Measurements from ENCODE around the gene HUWE1.
"Not testable (repeated sequence)": the region's sequence is repeated elsewhere in the genome, so short reads cannot be mapped to it uniquely, and the experiment has no call there.

Gene HUWE1

DNA sequence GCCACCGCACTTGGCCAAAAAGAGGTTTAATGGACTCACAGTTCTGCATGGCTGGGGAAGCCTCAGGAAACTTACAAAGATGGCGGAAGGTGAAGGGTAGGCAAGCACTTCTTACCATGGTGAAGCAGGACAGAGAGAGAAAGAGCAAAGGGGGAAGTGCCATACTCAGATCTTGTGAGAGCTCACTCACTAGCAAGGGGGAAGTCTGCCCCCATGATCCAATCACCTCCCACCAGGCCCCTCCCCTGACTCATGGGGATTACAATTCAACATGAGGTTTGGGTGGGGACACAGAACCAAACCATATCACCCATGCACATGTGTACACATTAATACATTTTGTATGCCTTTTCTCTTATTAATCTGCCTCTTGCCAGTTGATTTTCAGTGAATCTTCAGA lies 175.2 kb downstream of the HUWE1 start:
- Histone ChIP-seq H3K4me2 (ENCODE audit: low read length) (no peak overlapping the region), H3K9me2 (ENCODE audit: low read depth, low read length) (no peaks in the 10 kb centered on the region), H3K79me2 (ENCODE audit: insufficient read depth, low read length) (no peaks in the 10 kb centered on the region), H3K9ac (ENCODE audit: low read length) (no peak overlapping the region), H2AFZ (ENCODE audit: low read length) (no peak overlapping the region), H3K4me1 (ENCODE audit: insufficient read depth, low read length, severe bottlenecking) (no peaks in the 10 kb centered on the region), H3K27ac (ENCODE audit: low read depth, low read length, poor library complexity, severe bottlenecking) (no peak overlapping the region), H3K9me3 (ENCODE audit: low read length) (no peaks in the 10 kb centered on the region), H4K20me1 (ENCODE audit: insufficient read depth, low read length) (no peaks in the 10 kb centered on the region), H3K36me3 (ENCODE audit: insufficient read depth, low read length) (no peaks in the 10 kb centered on the region), H3F3A (ENCODE audit: insufficient read depth, low read length) (no peaks in the 10 kb centered on the region), H3K27me3 (ENCODE audit: insufficient read depth, low read length) (no peaks in the 10 kb centered on the region), H3K4me3 (ENCODE audit: low read depth, low read length, poor library complexity, severe bottlenecking) (no peak overlapping the region)
- no peak for TF ChIP-seq EZH2 (IDR thresholded peaks at IDR 0.05; ENCODE audit: borderline replicate concordance, low read length)
- TF ChIP-seq, protein P1, sequence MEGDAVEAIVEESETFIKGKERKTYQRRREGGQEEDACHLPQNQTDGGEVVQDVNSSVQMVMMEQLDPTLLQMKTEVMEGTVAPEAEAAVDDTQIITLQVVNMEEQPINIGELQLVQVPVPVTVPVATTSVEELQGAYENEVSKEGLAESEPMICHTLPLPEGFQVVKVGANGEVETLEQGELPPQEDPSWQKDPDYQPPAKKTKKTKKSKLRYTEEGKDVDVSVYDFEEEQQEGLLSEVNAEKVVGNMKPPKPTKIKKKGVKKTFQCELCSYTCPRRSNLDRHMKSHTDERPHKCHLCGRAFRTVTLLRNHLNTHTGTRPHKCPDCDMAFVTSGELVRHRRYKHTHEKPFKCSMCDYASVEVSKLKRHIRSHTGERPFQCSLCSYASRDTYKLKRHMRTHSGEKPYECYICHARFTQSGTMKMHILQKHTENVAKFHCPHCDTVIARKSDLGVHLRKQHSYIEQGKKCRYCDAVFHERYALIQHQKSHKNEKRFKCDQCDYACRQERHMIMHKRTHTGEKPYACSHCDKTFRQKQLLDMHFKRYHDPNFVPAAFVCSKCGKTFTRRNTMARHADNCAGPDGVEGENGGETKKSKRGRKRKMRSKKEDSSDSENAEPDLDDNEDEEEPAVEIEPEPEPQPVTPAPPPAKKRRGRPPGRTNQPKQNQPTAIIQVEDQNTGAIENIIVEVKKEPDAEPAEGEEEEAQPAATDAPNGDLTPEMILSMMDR (IDR thresholded peaks at IDR 0.05; ENCODE audit: low read length), result no peak

DNA sequence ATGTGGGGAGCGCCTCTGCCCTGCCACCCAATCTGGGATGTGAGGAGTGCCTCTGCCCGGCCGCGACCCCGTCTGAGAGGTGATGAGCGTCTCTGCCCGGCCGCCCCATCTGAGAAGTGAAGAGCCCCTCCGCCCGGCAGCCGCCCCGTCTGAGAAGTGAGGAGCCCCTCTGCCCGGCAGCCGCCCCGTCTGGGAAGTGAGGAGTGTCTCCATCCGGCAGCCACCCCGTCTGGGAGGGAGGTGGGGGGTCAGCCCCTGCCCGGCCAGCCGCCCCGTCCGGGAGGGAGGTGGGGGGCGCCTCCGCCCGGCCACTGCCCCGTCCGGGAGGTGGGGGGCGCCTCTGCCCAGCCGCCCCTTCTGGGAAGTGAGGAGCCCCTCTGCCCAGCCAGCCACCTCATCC lies 182.5 kb downstream of the HUWE1 start:
- H3K4me1 ChIP-seq (ENCODE audit: insufficient read depth, low read length, severe bottlenecking); H4K20me1 ChIP-seq (ENCODE audit: insufficient read depth, low read length); H3K4me2 ChIP-seq (ENCODE audit: low read length); H3K27ac ChIP-seq (ENCODE audit: low read depth, low read length, poor library complexity, severe bottlenecking); H3K79me2 ChIP-seq (ENCODE audit: insufficient read depth, low read length); H2AFZ ChIP-seq (ENCODE audit: low read length); H3K9ac ChIP-seq (ENCODE audit: low read length); H3K27me3 ChIP-seq (ENCODE audit: insufficient read depth, low read length); H3K4me3 ChIP-seq (ENCODE audit: low read depth, low read length, poor library complexity, severe bottlenecking); H3K9me2 ChIP-seq (ENCODE audit: low read depth, low read length); H3K36me3 ChIP-seq (ENCODE audit: insufficient read depth, low read length); H3K9me3 ChIP-seq (ENCODE audit: low read length); H3F3A ChIP-seq (ENCODE audit: insufficient read depth, low read length): not testable (repeated sequence)

DNA sequence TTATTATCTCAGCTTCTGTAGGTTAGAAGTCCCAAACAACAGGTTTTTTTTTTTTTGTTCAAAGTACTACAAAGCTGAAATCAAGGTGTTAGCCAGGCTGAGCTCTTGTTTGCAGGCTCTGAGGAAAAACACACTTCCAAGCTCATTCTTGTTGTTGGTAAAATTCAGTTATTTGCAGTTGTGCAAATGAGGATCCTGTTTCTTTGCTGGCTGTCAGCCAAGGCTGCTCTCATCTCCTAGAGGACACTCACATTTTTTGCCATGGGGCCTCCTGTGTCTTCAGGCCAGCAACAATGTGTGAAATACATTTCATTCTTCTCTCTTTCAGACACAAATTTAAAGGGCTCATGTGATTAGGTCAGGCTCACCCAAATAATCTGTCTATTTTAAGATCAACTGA lies 192.1 kb downstream of the HUWE1 start:
- Histone ChIP-seq H3K4me2 (ENCODE audit: low read length) (no peak overlapping the region), H3F3A (ENCODE audit: insufficient read depth, low read length) (no peaks in the 10 kb centered on the region), H2AFZ (ENCODE audit: low read length) (no peak overlapping the region), H3K9me2 (ENCODE audit: low read depth, low read length) (no peaks in the 10 kb centered on the region), H3K4me3 (ENCODE audit: low read depth, low read length, poor library complexity, severe bottlenecking) (no peak overlapping the region), H3K27ac (ENCODE audit: low read depth, low read length, poor library complexity, severe bottlenecking) (no peak overlapping the region), H3K79me2 (ENCODE audit: insufficient read depth, low read length) (no peaks in the 10 kb centered on the region), H3K9me3 (ENCODE audit: low read length) (no peaks in the 10 kb centered on the region), H3K4me1 (ENCODE audit: insufficient read depth, low read length, severe bottlenecking) (no peaks in the 10 kb centered on the region), H3K9ac (ENCODE audit: low read length) (no peak overlapping the region), H3K27me3 (ENCODE audit: insufficient read depth, low read length) (no peaks in the 10 kb centered on the region), H4K20me1 (ENCODE audit: insufficient read depth, low read length) (no peaks in the 10 kb centered on the region), H3K36me3 (ENCODE audit: insufficient read depth, low read length) (no peaks in the 10 kb centered on the region)
- no peak for TF ChIP-seq EZH2 (IDR thresholded peaks at IDR 0.05; ENCODE audit: borderline replicate concordance, low read length)
- TF ChIP-seq, protein P1 (IDR thresholded peaks at IDR 0.05; ENCODE audit: low read length), result no peak

DNA sequence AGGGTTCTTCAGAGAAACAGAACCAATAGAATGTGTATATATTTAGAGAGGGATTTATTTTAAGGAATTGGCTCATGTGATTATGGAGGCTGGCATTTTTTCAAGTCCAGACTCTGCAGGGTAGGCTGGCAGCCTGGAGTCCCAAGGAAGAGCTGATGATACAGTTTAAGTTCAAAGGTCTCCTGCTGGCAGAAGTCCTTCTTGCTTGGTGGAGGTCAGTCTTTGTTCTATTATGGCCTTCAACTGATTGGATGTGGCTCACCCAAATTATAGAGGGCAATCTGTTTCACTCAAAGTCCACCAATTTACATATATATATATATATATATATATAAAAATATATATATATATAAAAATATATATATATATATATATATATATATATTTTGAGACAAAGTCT lies 200.2 kb downstream of the HUWE1 start:
- TF ChIP-seq, protein P1 (IDR thresholded peaks at IDR 0.05; ENCODE audit: low read length), result no peak
- no peak for TF ChIP-seq EZH2 (IDR thresholded peaks at IDR 0.05; ENCODE audit: borderline replicate concordance, low read length)
- Histone ChIP-seq H3K4me2 (ENCODE audit: low read length) (no peak overlapping the region), H3K9me3 (ENCODE audit: low read length) (no peaks in the 10 kb centered on the region), H3K4me3 (ENCODE audit: low read depth, low read length, poor library complexity, severe bottlenecking) (no peak overlapping the region), H3K27ac (ENCODE audit: low read depth, low read length, poor library complexity, severe bottlenecking) (no peak overlapping the region), H3K4me1 (ENCODE audit: insufficient read depth, low read length, severe bottlenecking) (no peaks in the 10 kb centered on the region), H3K27me3 (ENCODE audit: insufficient read depth, low read length) (no peaks in the 10 kb centered on the region), H3F3A (ENCODE audit: insufficient read depth, low read length) (no peaks in the 10 kb centered on the region), H3K36me3 (ENCODE audit: insufficient read depth, low read length) (no peaks in the 10 kb centered on the region), H2AFZ (ENCODE audit: low read length) (no peak overlapping the region), H4K20me1 (ENCODE audit: insufficient read depth, low read length) (no peaks in the 10 kb centered on the region), H3K9ac (ENCODE audit: low read length) (no peak overlapping the region), H3K79me2 (ENCODE audit: insufficient read depth, low read length) (no peaks in the 10 kb centered on the region), H3K9me2 (ENCODE audit: low read depth, low read length) (no peaks in the 10 kb centered on the region)

All from OCI-LY1 (cell line).